H9 (cell line): ENCODE measurements around the gene TMEM117. TPM values are rescaled to one million over a fixed set of nuclear protein-coding genes. Genes with fewer than 3 reads are reported as not detected.

Experiments
- DNase-seq: peaks from one replicate; pipeline ENCODE4 v3.0.0-alpha.2; 2017
- H2AFZ ChIP-seq: one replicate; pipeline ENCODE4 v1.6.1; 2013; ENCODE audit warnings: mild to moderate bottlenecking, low read length, control low read depth, moderate library complexity
- H2AK5ac ChIP-seq: 2 replicates; pipeline ENCODE4 v1.6.1; 2013; ENCODE audit warnings: low read length, control low read depth, mixed read lengths; ENCODE audit not compliant: insufficient read length
- H2BK120ac ChIP-seq: one replicate; pipeline ENCODE4 v1.6.1; 2013; ENCODE audit warnings: low read depth, mild to moderate bottlenecking, low read length, control low read depth, inconsistent platforms; ENCODE audit not compliant: poor library complexity, severe bottlenecking
- H2BK12ac ChIP-seq: 2 replicates; pipeline ENCODE4 v1.6.1; 2013; ENCODE audit warnings: low read length, control low read depth, mixed read lengths, low read depth; ENCODE audit not compliant: insufficient read length
- H2BK15ac ChIP-seq: 2 replicates; pipeline ENCODE4 v1.6.1; 2013; ENCODE audit warnings: low read depth, low read length, control low read depth
- H2BK20ac ChIP-seq: one replicate; pipeline ENCODE4 v1.6.1; 2013; ENCODE audit warnings: low read depth, mild to moderate bottlenecking, low read length, control low read depth, inconsistent platforms; ENCODE audit not compliant: poor library complexity, severe bottlenecking
- H2BK5ac ChIP-seq: 2 replicates; pipeline ENCODE4 v1.6.1; 2013; ENCODE audit warnings: low read length, control low read depth, mixed read lengths; ENCODE audit not compliant: insufficient read length
- H3K14ac ChIP-seq: 2 replicates; pipeline ENCODE4 v1.6.1; 2013; ENCODE audit warnings: low read length, control low read depth; ENCODE audit not compliant: insufficient read depth
- H3K18ac ChIP-seq: 2 replicates; pipeline ENCODE4 v1.6.1; 2013; ENCODE audit warnings: low read depth, mild to moderate bottlenecking, mixed read lengths, low read length, control low read depth; ENCODE audit not compliant: insufficient read length
- H3K23ac ChIP-seq: 2 replicates; pipeline ENCODE4 v1.6.1; 2013; ENCODE audit warnings: low read length, control low read depth, mixed read lengths, low read depth; ENCODE audit not compliant: insufficient read length
- H3K23me2 ChIP-seq: 2 replicates; pipeline ENCODE4 v1.6.1; 2013; ENCODE audit warnings: low read depth, mild to moderate bottlenecking, mixed read lengths, low read length, control low read depth; ENCODE audit not compliant: insufficient read length, poor library complexity, severe bottlenecking
- H3K27ac ChIP-seq: 2 replicates; pipeline ENCODE4 v1.5.1; 2013; ENCODE audit warnings: low read length, control low read depth, mixed read lengths, low read depth; ENCODE audit not compliant: insufficient read length
- H3K27me3 ChIP-seq: 2 replicates; pipeline ENCODE4 v1.6.1; 2013; ENCODE audit warnings: low read length, control low read depth, inconsistent platforms; ENCODE audit not compliant: insufficient read depth
- H3K4ac ChIP-seq: 2 replicates; pipeline ENCODE4 v1.6.1; 2013; ENCODE audit warnings: low read depth, mild to moderate bottlenecking, control low read depth, inconsistent platforms, low read length, moderate library complexity
- H3K4me1 ChIP-seq: 2 replicates; pipeline ENCODE4 v1.6.1; 2013; ENCODE audit warnings: low read length, control low read depth, inconsistent platforms; ENCODE audit not compliant: insufficient read depth
- H3K4me2 ChIP-seq: 2 replicates; pipeline ENCODE4 v1.6.1; 2013; ENCODE audit warnings: low read length, control low read depth, mixed read lengths; ENCODE audit not compliant: insufficient read length, insufficient read depth
- H3K56ac ChIP-seq: 2 replicates; pipeline ENCODE4 v1.6.1; 2013; ENCODE audit warnings: low read depth, mild to moderate bottlenecking, mixed read lengths, low read length, control low read depth; ENCODE audit not compliant: insufficient read length
- H3K79me1 ChIP-seq: 2 replicates; pipeline ENCODE4 v1.6.1; 2013; ENCODE audit warnings: low read depth, mild to moderate bottlenecking, moderate library complexity, low read length, control low read depth, inconsistent platforms; ENCODE audit not compliant: insufficient read depth, poor library complexity, severe bottlenecking
- H3K79me2 ChIP-seq: 2 replicates; pipeline ENCODE4 v1.6.1; 2013; ENCODE audit warnings: low read length, control low read depth, inconsistent platforms; ENCODE audit not compliant: insufficient read depth
- H3K9ac ChIP-seq: 2 replicates; pipeline ENCODE4 v1.6.1; 2013; ENCODE audit warnings: low read length, control low read depth, mixed read lengths; ENCODE audit not compliant: insufficient read length; ENCODE audit errors: extremely low read depth
- H3K9me3 ChIP-seq: one replicate; pipeline ENCODE4 v1.6.1; 2013; ENCODE audit warnings: low read depth, low read length, inconsistent platforms; ENCODE audit not compliant: control insufficient read depth
- H3T11ph ChIP-seq: one replicate; pipeline ENCODE4 v1.6.1; 2013; ENCODE audit warnings: mild to moderate bottlenecking, low read length, control low read depth, inconsistent platforms
- H4K20me1 ChIP-seq: one replicate; pipeline ENCODE4 v1.6.1; 2013; ENCODE audit not compliant: control insufficient read depth, insufficient read length, insufficient read depth
- H4K5ac ChIP-seq: 2 replicates; pipeline ENCODE4 v1.6.1; 2013; ENCODE audit warnings: low read depth, mild to moderate bottlenecking, mixed read lengths, low read length, control low read depth; ENCODE audit not compliant: insufficient read length
- H4K8ac ChIP-seq: replicated peaks from 2 replicates; pipeline ENCODE4 v1.6.1; 2013; ENCODE audit warnings: low read length, control low read depth, mixed read lengths, low read depth; ENCODE audit not compliant: insufficient read length
- H4K91ac ChIP-seq: 2 replicates; pipeline ENCODE4 v1.6.1; 2013; ENCODE audit warnings: low read depth, mild to moderate bottlenecking, moderate library complexity, mixed read lengths, low read length, control low read depth; ENCODE audit not compliant: insufficient read length
- H3K27ac Mint-ChIP-seq, 3 experiments: 2 replicates in 2 of 3; 3 replicates in 1 of 3; pipeline ENCODE4 v1.8.0; 2020 to 2021; ENCODE audit warnings: mixed read lengths in 3 of 3, mild to moderate bottlenecking in 1 of 3, moderate library complexity in 1 of 3
- H3K27me3 Mint-ChIP-seq: 2 replicates; pipeline ENCODE4 v1.8.0; 2021; ENCODE audit warnings: low read depth, mild to moderate bottlenecking, moderate library complexity, mixed read lengths
- H3K36me3 Mint-ChIP-seq, 3 experiments: 2 replicates in 2 of 3; 3 replicates in 1 of 3; pipeline ENCODE4 v1.8.0; 2020 to 2021; ENCODE audit warnings: low read depth in 3 of 3, mixed read lengths in 3 of 3; ENCODE audit not compliant: insufficient read depth in 1 of 3
- H3K4me1 Mint-ChIP-seq, 2 experiments: 2 replicates each; pipeline ENCODE4 v1.8.0; 2020; ENCODE audit warnings: mixed read lengths in 2 of 2
- H3K4me3 Mint-ChIP-seq, 2 experiments: 2 replicates in 1 of 2; 3 replicates in 1 of 2; pipeline ENCODE4 v1.8.0; 2020 to 2021; ENCODE audit warnings: mild to moderate bottlenecking in 2 of 2, mixed read lengths in 2 of 2, moderate library complexity in 1 of 2
- H3K9me3 Mint-ChIP-seq, 2 experiments: 2 replicates in 1 of 2; 3 replicates in 1 of 2; pipeline ENCODE4 v1.8.0; 2020; ENCODE audit warnings: mild to moderate bottlenecking in 2 of 2, mixed read lengths in 2 of 2, moderate library complexity in 1 of 2
- WGBS: extraction: QIAGEN DNeasy Blood & Tissue Kit; methylation state at CpG from one replicate; pipeline ENCODE4 v1.1.7; 2013; ENCODE audit warnings: missing lambda C conversion rate, low lambda C conversion rate, mixed read lengths; ENCODE audit not compliant: insufficient read length; ENCODE audit errors: extremely low coverage; 5-methylcytosine and 5-hydroxymethylcytosine counted together
- total RNA-seq: library from RNA; stranded (reverse); gene quantifications from 2 replicates; pipeline ENCODE4 v1.2.1, GENCODE V29; 2021
- TF ChIP-seq, protein P1 (sequence below): fragments of 200-600 bp; sonication (generic); conservative IDR thresholded peaks from 3 replicates; pipeline ENCODE4 v1.8.0; 2021; ENCODE audit warnings: antibody characterized with exemption, mild to moderate bottlenecking

TMEM117 gene
- total RNA-seq, 1 experiment from 2014 or later, result 1.7 TPM

DNA sequence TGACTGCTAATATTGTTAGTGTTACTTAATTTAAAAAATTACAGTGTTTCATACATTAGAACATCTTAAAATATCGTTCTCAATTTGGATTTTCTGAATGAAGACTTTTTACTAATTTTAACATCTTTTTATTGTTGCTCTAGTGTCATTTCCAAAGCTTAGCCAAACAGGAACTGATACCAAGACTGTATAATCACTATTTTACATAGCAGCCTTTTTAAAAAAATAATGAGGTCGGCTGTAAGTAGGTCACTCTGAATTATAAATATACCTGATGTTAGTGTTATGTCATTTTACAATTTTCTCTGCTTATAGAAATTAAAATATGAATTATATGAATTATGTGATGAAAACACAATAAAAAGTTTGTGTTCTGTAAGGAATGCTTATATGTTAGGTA, 321.5 kb downstream of the TMEM117 start:
- H3K27ac Mint-ChIP-seq, result no peak overlapping the region
- no peak overlapping the region for H2BK20ac ChIP-seq
- no peaks in the 10 kb centered on the region; the same call in 1 of the 2 replicates for H3K4me1 ChIP-seq
- H3T11ph ChIP-seq, result no peak overlapping the region
- H3K56ac ChIP-seq, result no peak overlapping the region
- no peak overlapping the region for H4K5ac ChIP-seq
- no peak overlapping the region for H3K9ac ChIP-seq
- DNase-seq, result no peak
- H2BK12ac ChIP-seq, result no peak overlapping the region
- H2AK5ac ChIP-seq, result no peak overlapping the region
- no peak overlapping the region for H3K4me3 Mint-ChIP-seq
- no peaks in the 10 kb centered on the region for H3K23me2 ChIP-seq
- no peaks in the 10 kb centered on the region for H3K36me3 Mint-ChIP-seq
- H3K9me3 ChIP-seq, result no peaks in the 10 kb centered on the region
- no peak overlapping the region for H2AFZ ChIP-seq
- no peak overlapping the region for H3K4ac ChIP-seq
- H3K23ac ChIP-seq, result no peak overlapping the region
- H4K20me1 ChIP-seq, result no peaks in the 10 kb centered on the region
- H3K4me1 Mint-ChIP-seq, result peaks cover 6% of the 10 kb centered on the region in 2 experiments
- H2BK5ac ChIP-seq, result no peak overlapping the region
- H3K79me2 ChIP-seq, result no peaks in the 10 kb centered on the region
- H4K8ac ChIP-seq, result no peak overlapping the region
- H3K18ac ChIP-seq, result no peak overlapping the region
- no peak overlapping the region for H2BK15ac ChIP-seq
- WGBS, result no CpG with 5 or more reads among the region's 2 CpGs
- H3K79me1 ChIP-seq, result no peaks in the 10 kb centered on the region
- H3K27ac ChIP-seq, result no peak overlapping the region
- H2BK120ac ChIP-seq, result no peak overlapping the region
- TF ChIP-seq, protein P1, sequence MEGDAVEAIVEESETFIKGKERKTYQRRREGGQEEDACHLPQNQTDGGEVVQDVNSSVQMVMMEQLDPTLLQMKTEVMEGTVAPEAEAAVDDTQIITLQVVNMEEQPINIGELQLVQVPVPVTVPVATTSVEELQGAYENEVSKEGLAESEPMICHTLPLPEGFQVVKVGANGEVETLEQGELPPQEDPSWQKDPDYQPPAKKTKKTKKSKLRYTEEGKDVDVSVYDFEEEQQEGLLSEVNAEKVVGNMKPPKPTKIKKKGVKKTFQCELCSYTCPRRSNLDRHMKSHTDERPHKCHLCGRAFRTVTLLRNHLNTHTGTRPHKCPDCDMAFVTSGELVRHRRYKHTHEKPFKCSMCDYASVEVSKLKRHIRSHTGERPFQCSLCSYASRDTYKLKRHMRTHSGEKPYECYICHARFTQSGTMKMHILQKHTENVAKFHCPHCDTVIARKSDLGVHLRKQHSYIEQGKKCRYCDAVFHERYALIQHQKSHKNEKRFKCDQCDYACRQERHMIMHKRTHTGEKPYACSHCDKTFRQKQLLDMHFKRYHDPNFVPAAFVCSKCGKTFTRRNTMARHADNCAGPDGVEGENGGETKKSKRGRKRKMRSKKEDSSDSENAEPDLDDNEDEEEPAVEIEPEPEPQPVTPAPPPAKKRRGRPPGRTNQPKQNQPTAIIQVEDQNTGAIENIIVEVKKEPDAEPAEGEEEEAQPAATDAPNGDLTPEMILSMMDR, result no peak
- H3K4me2 ChIP-seq, result no peak overlapping the region
- no peaks in the 10 kb centered on the region for H3K9me3 Mint-ChIP-seq
- H3K14ac ChIP-seq, result no peak overlapping the region
- H3K27me3 ChIP-seq, result no peaks in the 10 kb centered on the region
- no peaks in the 10 kb centered on the region for H3K27me3 Mint-ChIP-seq
- H4K91ac ChIP-seq, result no peak overlapping the region
